PC-3 (cell line): Measurements from ENCODE around the gene GSTA5. TPM values are rescaled to one million over a fixed set of nuclear protein-coding genes. Genes with fewer than 3 reads are reported as not detected.
"Not testable (repeated sequence)": the region's sequence is repeated elsewhere in the genome, so short reads cannot be mapped to it uniquely, and the experiment has no call there.

Experiments
- ATAC-seq: fragments of 200-7000 bp; cut with Tn5 transposase; 2 replicates; pipeline ENCODE4 v1.9.1; 2020; ENCODE audit warnings: mild to moderate bottlenecking, moderate library complexity
- BruUV-seq: library from RNA; stranded (reverse); fragments of 400-500 nt; replicated peaks from 2 replicates; lab custom pipeline; 2021; lab: Mats Ljungman, UMichigan
- CTCF ChIA-PET: fragments of 300-600 bp; sonication (Branson Sonifier 250); formaldehyde crosslinking; loops from one replicate; lab custom pipeline; 2022; ENCODE audit warnings: antibody characterized with exemption; lab: Charles Lee
- POLR2A ChIA-PET: fragments of 300-600 bp; sonication (Branson Sonifier 250); formaldehyde crosslinking; loops from one replicate; lab custom pipeline; 2022; ENCODE audit warnings: antibody characterized with exemption; ENCODE audit not compliant: unreplicated experiment; lab: Charles Lee
- DNase-seq: peaks from one replicate; pipeline ENCODE4 v3.0.0-alpha.2; 2015
- H2AFZ ChIP-seq: fragments of 300-600 bp; sonication (generic); 2 replicates; pipeline ENCODE4 v1.6.0; 2016; ENCODE audit warnings: antibody characterized with exemption, low read length
- H3F3A ChIP-seq: fragments of 300-600 bp; sonication (generic); one replicate; pipeline ENCODE4 v1.6.0; 2017; ENCODE audit warnings: antibody characterized with exemption, low read length, control low read depth, mild to moderate bottlenecking; ENCODE audit not compliant: unreplicated experiment
- H3K27ac ChIP-seq: fragments of 300-600 bp; sonication (generic); 2 replicates; pipeline ENCODE4 v1.5.1; 2016; ENCODE audit warnings: mild to moderate bottlenecking, low read length
- H3K27me3 ChIP-seq: fragments of 300-600 bp; sonication (generic); 2 replicates; pipeline ENCODE4 v1.6.1; 2016; ENCODE audit warnings: low read length, mixed read lengths
- H3K36me3 ChIP-seq: fragments of 300-600 bp; sonication (generic); 2 replicates; pipeline ENCODE4 v1.6.1; 2016; ENCODE audit warnings: low read depth, mixed run types, low read length, mixed read lengths
- H3K4me1 ChIP-seq: fragments of 300-600 bp; sonication (generic); 2 replicates; pipeline ENCODE4 v1.5.1; 2016; ENCODE audit warnings: low read length; ENCODE audit not compliant: insufficient read depth
- H3K4me2 ChIP-seq: fragments of 300-600 bp; sonication (generic); 2 replicates; pipeline ENCODE4 v1.6.0; 2016; ENCODE audit warnings: low read length
- H3K4me3 ChIP-seq: fragments of 300-600 bp; sonication (generic); 2 replicates; pipeline ENCODE4 v1.5.1; 2016; ENCODE audit warnings: mild to moderate bottlenecking, low read length, mixed read lengths
- H3K79me2 ChIP-seq: fragments of 300-600 bp; sonication (generic); 2 replicates; pipeline ENCODE4 v1.6.1; 2017; ENCODE audit warnings: low read length, mixed read lengths
- H3K9ac ChIP-seq: fragments of 300-600 bp; sonication (generic); 2 replicates; pipeline ENCODE4 v1.6.0; 2016; ENCODE audit warnings: mild to moderate bottlenecking, low read length
- H3K9me2 ChIP-seq: fragments of 300-600 bp; sonication (generic); replicated peaks from 2 replicates; pipeline ENCODE4 v1.6.1; 2016; ENCODE audit warnings: mixed run types, low read length, mixed read lengths
- H3K9me3 ChIP-seq: fragments of 300-600 bp; sonication (generic); 2 replicates; pipeline ENCODE4 v1.6.1; 2016; ENCODE audit warnings: low read length, mixed read lengths
- H4K20me1 ChIP-seq: fragments of 300-600 bp; sonication (generic); 2 replicates; pipeline ENCODE4 v1.6.1; 2016; ENCODE audit warnings: low read length, mixed read lengths
- EZH2 ChIP-seq: fragments of 300-600 bp; sonication (generic); IDR thresholded peaks from one replicate; pipeline ENCODE4 v1.6.1; 2017; ENCODE audit warnings: antibody characterized with exemption, mild to moderate bottlenecking, low read length; ENCODE audit not compliant: unreplicated experiment
- EZH2phosphoT487 ChIP-seq: fragments of 300-600 bp; sonication (generic); IDR thresholded peaks from 2 replicates; pipeline ENCODE4 v1.6.1; 2018; ENCODE audit warnings: mild to moderate bottlenecking, antibody characterized with exemption, low read length, borderline replicate concordance
- intact Hi-C: fragments of 100-400 bp; cut with micrococcal nuclease; formaldehyde crosslinking; loops from 2 replicates; pipeline ENCODE4 v1.9.0; 2023
- total RNA-seq: library from RNA; depleted of rRNA; stranded (reverse); fragments of >200 nt; gene quantifications from 2 replicates; pipeline ENCODE4 v1.2.3, GENCODE V29; 2014
- TF ChIP-seq, protein P1 (sequence below): fragments of 300-600 bp; sonication (generic); conservative IDR thresholded peaks from 2 replicates; pipeline ENCODE4 v1.5.1; 2017; ENCODE audit warnings: antibody characterized with exemption, low read depth, mild to moderate bottlenecking, low read length

Gene GSTA5
- total RNA-seq, 1 experiment from 2014 or later: not detected

DNA sequence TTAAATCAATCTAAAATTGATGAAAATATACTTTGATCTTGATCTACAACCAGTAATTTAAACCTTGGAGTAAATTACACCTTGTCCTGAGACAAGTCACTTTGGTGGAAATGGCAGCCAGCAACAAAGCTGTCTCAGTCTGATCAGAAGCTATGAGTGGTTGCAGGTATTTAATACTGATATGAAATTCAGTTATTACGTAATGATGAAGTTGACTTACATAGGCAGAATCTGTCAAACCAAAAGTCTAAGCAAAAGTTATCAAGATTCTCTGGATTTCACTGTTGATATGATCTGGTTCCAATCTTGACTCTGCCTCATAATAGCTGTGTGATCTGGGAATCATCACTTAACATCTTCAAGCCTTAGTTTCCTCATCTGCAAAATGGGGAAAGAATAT is 27.6 kb upstream of the GSTA5 start:
- no peak overlapping the region for H3K27ac ChIP-seq

DNA sequence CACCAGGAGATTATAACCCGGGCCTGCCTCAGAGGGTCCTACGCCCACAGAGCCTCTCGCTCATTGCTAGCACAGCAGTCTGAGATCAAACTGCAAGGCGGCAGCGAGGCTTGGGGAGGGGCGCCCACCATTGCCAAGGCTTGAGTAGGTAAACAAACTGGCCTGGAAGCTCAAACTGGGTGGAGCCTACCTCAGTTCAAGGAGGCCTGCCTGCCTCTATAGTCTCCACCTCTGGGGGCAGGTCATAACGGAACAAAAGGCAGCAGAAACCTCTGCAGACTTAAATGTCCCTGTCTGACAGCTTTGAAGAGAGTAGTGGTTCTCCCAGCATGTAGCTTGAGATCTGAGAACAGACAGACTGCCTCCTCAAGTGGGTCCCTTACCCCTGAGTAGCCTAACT is 20.5 kb upstream of the GSTA5 start:
- POLR2A ChIA-PET, H3K4me2 ChIP-seq, H3K4me1 ChIP-seq, H3K79me2 ChIP-seq, ATAC-seq, H3K27me3 ChIP-seq, H2AFZ ChIP-seq, H3K4me3 ChIP-seq, BruUV-seq, H3K9me3 ChIP-seq, H3F3A ChIP-seq, intact Hi-C loops, H3K27ac ChIP-seq, CTCF ChIA-PET, H3K36me3 ChIP-seq, H3K9me2 ChIP-seq, H3K9ac ChIP-seq, DNase-seq, H4K20me1 ChIP-seq: not testable (repeated sequence)

More for the DNA sequence above, 27.6 kb upstream of the GSTA5 start:
- TF ChIP-seq EZH2phosphoT487: no peak
- no peak for TF ChIP-seq EZH2
- TF ChIP-seq, protein P1, sequence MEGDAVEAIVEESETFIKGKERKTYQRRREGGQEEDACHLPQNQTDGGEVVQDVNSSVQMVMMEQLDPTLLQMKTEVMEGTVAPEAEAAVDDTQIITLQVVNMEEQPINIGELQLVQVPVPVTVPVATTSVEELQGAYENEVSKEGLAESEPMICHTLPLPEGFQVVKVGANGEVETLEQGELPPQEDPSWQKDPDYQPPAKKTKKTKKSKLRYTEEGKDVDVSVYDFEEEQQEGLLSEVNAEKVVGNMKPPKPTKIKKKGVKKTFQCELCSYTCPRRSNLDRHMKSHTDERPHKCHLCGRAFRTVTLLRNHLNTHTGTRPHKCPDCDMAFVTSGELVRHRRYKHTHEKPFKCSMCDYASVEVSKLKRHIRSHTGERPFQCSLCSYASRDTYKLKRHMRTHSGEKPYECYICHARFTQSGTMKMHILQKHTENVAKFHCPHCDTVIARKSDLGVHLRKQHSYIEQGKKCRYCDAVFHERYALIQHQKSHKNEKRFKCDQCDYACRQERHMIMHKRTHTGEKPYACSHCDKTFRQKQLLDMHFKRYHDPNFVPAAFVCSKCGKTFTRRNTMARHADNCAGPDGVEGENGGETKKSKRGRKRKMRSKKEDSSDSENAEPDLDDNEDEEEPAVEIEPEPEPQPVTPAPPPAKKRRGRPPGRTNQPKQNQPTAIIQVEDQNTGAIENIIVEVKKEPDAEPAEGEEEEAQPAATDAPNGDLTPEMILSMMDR: no peak
- Histone ChIP-seq H2AFZ (no peak overlapping the region), H4K20me1 (no peaks in the 10 kb centered on the region), H3K4me1 (no peaks in the 10 kb centered on the region), H3K9me2 (no peaks in the 10 kb centered on the region), H3K79me2 (no peaks in the 10 kb centered on the region), H3K9ac (no peak overlapping the region), H3K9me3 (no peaks in the 10 kb centered on the region), H3K4me2 (no peak overlapping the region), H3K4me3 (no peak overlapping the region), H3K36me3 (no peaks in the 10 kb centered on the region), H3F3A (no peaks in the 10 kb centered on the region), H3K27me3 (no peaks in the 10 kb centered on the region)
- CTCF ChIA-PET: no interaction called here
- BruUV-seq: no TSS peak
- intact Hi-C loops: no loop called here
- POLR2A ChIA-PET: no interaction called here
- ATAC-seq: no peak
- DNase-seq: no peak

DNA sequence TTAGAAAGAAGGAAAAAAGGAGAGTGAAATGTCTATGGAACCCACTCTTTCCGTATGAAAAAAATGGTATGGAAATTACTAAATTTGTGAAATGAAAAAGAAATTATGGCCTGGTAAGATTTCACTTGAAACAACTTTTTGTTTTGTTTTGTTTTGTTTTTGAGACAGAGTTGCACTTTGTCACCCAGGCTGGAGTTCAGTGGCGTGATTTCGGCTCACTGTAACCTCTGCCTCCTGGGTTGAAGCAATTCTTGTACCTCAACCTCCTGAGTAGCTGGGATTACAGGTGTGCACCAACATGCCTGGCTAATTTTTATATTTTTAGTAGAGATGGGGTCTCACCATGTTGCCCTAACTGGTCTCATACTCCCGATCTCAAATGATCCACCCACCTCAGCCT is 17.8 kb upstream of the GSTA5 start:
- H3K4me2 ChIP-seq: no peak overlapping the region
- H2AFZ ChIP-seq: no peak overlapping the region
- intact Hi-C loops: no loop called here
- no peaks in the 10 kb centered on the region for H3K9me2 ChIP-seq
- CTCF ChIA-PET: no interaction called here
- no peak overlapping the region for H3K9ac ChIP-seq
- no peak overlapping the region for H3K4me3 ChIP-seq
- POLR2A ChIA-PET: no interaction called here
- H3K4me1 ChIP-seq: peaks cover 7% of the 10 kb centered on the region; the same call in 1 of the 2 replicates
- no peaks in the 10 kb centered on the region for H3F3A ChIP-seq
- no peak overlapping the region for H3K27ac ChIP-seq
- H3K79me2 ChIP-seq: no peaks in the 10 kb centered on the region
- no peaks in the 10 kb centered on the region for H3K36me3 ChIP-seq
- no TSS peak for BruUV-seq
- H3K27me3 ChIP-seq: no peaks in the 10 kb centered on the region
- H4K20me1 ChIP-seq: no peaks in the 10 kb centered on the region
- DNase-seq (no peak), ATAC-seq (no peak)
- H3K9me3 ChIP-seq: no peaks in the 10 kb centered on the region
- TF ChIP-seq EZH2phosphoT487 (no peak), EZH2 (no peak)
- TF ChIP-seq, protein P1: no peak

DNA sequence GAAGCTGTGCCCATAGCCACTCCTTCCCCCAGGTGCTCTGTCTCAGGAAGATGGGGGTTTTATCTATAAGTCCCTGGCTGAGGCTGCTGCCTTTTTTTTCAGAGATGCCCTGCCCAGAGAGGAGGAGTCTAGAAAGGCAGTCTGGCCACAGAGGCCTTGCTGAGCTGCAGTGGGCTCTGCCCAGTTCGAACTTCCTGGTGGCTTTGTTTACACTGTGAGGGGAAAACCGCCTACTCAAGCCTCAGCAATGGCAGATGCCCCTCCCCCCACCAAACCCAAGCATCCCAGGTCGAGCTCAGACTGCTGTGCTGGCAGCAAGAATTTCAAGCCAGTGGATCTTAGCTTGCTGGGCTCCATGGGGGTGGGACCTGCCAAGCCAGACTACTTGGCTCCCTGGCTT is 15.5 kb upstream of the GSTA5 start:
- H4K20me1 ChIP-seq, BruUV-seq, H3F3A ChIP-seq, H3K9me2 ChIP-seq, H3K79me2 ChIP-seq, H3K9me3 ChIP-seq, H3K9ac ChIP-seq, H3K27ac ChIP-seq, CTCF ChIA-PET, H3K4me3 ChIP-seq, intact Hi-C loops, H3K4me1 ChIP-seq, POLR2A ChIA-PET, H3K36me3 ChIP-seq, H3K27me3 ChIP-seq, ATAC-seq: not testable (repeated sequence)
- peak overlapping the region; percentile 19; the same call in 1 of the 2 replicates for H3K4me2 ChIP-seq
- peak; percentile 57 for DNase-seq
- H2AFZ ChIP-seq: 0 out of 2 replicates have a peak overlapping the region, but pooled peaks have one; percentile 26
